Loucy (cell line): ENCODE results near the gene FAF1.

Experiments
- H2AFZ ChIP-seq: fragments of 200-600 bp; sonication (generic); 2 replicates; pipeline ENCODE4 v1.6.0; 2016; ENCODE audit warnings: antibody characterized with exemption, mild to moderate bottlenecking, low read length, moderate library complexity
- H3F3A ChIP-seq: fragments of 200-600 bp; 2 replicates; pipeline ENCODE4 v1.6.0; 2016; ENCODE audit warnings: antibody characterized with exemption, low read depth, mild to moderate bottlenecking
- H3K27me3 ChIP-seq: fragments of 200-600 bp; sonication (generic); 2 replicates; pipeline ENCODE4 v1.6.1; 2014; ENCODE audit warnings: low read length, mild to moderate bottlenecking; ENCODE audit not compliant: insufficient read depth, poor library complexity, severe bottlenecking
- H3K36me3 ChIP-seq: fragments of 200-600 bp; sonication (generic); 2 replicates; pipeline ENCODE4 v1.6.1; 2016; ENCODE audit warnings: low read length; ENCODE audit not compliant: insufficient read depth
- H3K4me1 ChIP-seq: fragments of 200-600 bp; sonication (generic); 2 replicates; pipeline ENCODE4 v1.5.1; 2014; ENCODE audit warnings: low read length, mild to moderate bottlenecking; ENCODE audit not compliant: insufficient read depth, poor library complexity, severe bottlenecking
- H3K4me2 ChIP-seq: fragments of 200-600 bp; sonication (generic); 2 replicates; pipeline ENCODE4 v1.6.0; 2014; ENCODE audit warnings: antibody characterized with exemption, low read length, low read depth, mild to moderate bottlenecking; ENCODE audit not compliant: poor library complexity, severe bottlenecking
- H3K4me3 ChIP-seq: fragments of 200-600 bp; sonication (generic); 2 replicates; pipeline ENCODE4 v1.5.1; 2014; ENCODE audit warnings: low read length, mild to moderate bottlenecking, mixed read lengths; ENCODE audit not compliant: poor library complexity, severe bottlenecking
- H3K79me2 ChIP-seq: fragments of 200-600 bp; sonication (generic); 2 replicates; pipeline ENCODE4 v1.6.1; 2014; ENCODE audit warnings: low read length; ENCODE audit not compliant: insufficient read depth
- H3K9ac ChIP-seq: fragments of 200-600 bp; sonication (generic); 2 replicates; pipeline ENCODE4 v1.6.0; 2014; ENCODE audit warnings: mild to moderate bottlenecking, low read depth, low read length, moderate library complexity; ENCODE audit not compliant: poor library complexity, severe bottlenecking
- H3K9me2 ChIP-seq: fragments of 200-600 bp; sonication (generic); replicated peaks from 2 replicates; pipeline ENCODE4 v1.6.1; 2016; ENCODE audit warnings: low read depth, low read length, mixed read lengths
- H3K9me3 ChIP-seq: fragments of 200-600 bp; sonication (generic); 2 replicates; pipeline ENCODE4 v1.6.1; 2014; ENCODE audit warnings: mild to moderate bottlenecking, antibody characterized with exemption, low read length, low read depth; ENCODE audit not compliant: insufficient read depth
- H4K20me1 ChIP-seq: fragments of 200-600 bp; sonication (generic); 2 replicates; pipeline ENCODE4 v1.6.0; 2014; ENCODE audit warnings: antibody characterized with exemption, low read length, mild to moderate bottlenecking; ENCODE audit not compliant: insufficient read depth, poor library complexity, severe bottlenecking
- EZH2phosphoT487 ChIP-seq: fragments of 200-600 bp; IDR thresholded peaks from 2 replicates; pipeline ENCODE4 v1.6.1; 2018; ENCODE audit warnings: antibody characterized with exemption, mild to moderate bottlenecking, moderate library complexity, borderline replicate concordance
- TF ChIP-seq, protein P1 (sequence below): fragments of 200-600 bp; sonication (generic); conservative IDR thresholded peaks from 2 replicates; pipeline ENCODE4 v1.5.1; 2014; ENCODE audit warnings: mild to moderate bottlenecking, antibody characterized with exemption, low read length

The FAF1 gene

DNA sequence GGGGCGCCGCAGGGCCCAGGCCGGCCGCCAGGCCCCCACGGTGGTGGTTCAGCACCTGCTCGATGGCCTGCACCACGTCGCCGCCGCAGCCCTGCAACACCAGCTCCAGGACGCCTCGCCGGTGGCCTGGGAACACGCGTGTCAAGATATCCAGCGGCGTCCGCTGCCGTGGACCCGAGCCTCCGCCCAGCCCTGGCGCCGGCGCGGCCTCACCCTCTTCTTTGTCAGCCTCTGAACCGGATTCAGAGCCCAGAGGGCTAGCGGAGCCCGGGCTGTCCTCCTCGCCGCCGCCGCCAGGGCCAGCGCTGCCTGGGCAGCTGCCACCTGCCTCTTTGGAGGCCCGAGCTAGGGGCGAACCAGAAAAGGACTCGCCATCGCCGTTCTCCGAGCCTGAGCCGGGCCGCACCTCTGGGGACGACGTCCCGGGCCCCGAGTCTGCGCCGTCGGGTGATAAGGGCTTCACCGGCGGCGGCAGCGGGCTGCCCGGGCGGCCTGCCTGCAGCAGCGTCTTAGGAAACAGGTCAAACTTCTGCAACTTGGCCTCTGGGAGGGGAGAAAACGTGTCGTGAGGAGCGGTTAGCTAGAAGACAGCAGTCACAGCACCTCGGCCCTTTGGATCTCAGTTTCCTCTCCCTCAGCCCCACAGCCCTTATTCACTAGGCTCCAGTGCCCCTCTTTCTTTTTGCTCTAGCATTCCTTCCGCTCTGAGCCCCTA is 540.7 kb downstream of the FAF1 start:
- no peaks in the 10 kb centered on the region for H3F3A ChIP-seq
- H3K79me2 ChIP-seq: no peaks in the 10 kb centered on the region
- no peak overlapping the region for H3K4me2 ChIP-seq
- no peaks in the 10 kb centered on the region for H3K27me3 ChIP-seq
- no peak overlapping the region for H2AFZ ChIP-seq
- no peaks in the 10 kb centered on the region for H4K20me1 ChIP-seq
- H3K9me3 ChIP-seq: no peaks in the 10 kb centered on the region
- no peak for TF ChIP-seq EZH2phosphoT487
- TF ChIP-seq, protein P1, sequence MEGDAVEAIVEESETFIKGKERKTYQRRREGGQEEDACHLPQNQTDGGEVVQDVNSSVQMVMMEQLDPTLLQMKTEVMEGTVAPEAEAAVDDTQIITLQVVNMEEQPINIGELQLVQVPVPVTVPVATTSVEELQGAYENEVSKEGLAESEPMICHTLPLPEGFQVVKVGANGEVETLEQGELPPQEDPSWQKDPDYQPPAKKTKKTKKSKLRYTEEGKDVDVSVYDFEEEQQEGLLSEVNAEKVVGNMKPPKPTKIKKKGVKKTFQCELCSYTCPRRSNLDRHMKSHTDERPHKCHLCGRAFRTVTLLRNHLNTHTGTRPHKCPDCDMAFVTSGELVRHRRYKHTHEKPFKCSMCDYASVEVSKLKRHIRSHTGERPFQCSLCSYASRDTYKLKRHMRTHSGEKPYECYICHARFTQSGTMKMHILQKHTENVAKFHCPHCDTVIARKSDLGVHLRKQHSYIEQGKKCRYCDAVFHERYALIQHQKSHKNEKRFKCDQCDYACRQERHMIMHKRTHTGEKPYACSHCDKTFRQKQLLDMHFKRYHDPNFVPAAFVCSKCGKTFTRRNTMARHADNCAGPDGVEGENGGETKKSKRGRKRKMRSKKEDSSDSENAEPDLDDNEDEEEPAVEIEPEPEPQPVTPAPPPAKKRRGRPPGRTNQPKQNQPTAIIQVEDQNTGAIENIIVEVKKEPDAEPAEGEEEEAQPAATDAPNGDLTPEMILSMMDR: no peak
- no peak overlapping the region for H3K4me3 ChIP-seq
- H3K9me2 ChIP-seq: no peaks in the 10 kb centered on the region
- no peaks in the 10 kb centered on the region for H3K4me1 ChIP-seq
- no peak overlapping the region for H3K9ac ChIP-seq
- H3K36me3 ChIP-seq: no peaks in the 10 kb centered on the region

DNA sequence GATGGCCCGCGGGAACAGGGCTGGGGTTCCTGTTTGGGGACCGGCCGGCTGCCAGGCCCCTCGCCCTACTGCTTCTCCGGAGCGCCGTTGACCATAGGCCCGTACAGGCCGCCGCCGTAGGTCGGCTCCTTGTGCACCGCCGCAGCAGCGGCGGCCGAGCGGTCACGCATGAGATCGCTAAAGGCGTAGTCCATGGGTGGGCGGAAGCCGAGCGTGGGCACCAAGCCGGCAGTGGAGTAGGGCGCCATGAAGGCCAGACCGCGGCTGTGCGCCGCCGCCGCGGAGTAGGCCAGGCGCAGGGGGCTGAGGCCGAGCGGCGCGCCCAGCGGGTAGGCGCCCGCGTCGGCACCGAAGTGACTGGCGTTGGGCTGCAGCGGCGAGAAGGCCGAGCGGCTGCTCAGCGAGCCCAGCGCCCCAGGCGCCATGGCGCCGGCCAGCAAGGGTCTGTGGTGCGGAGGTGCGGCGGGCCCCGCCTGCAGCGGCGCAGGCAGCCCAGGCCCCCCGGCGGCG is 541.4 kb downstream of the FAF1 start:
- Histone ChIP-seq H3K4me1 (no peaks in the 10 kb centered on the region), H4K20me1 (no peaks in the 10 kb centered on the region), H2AFZ (no peak overlapping the region), H3K9ac (no peak overlapping the region), H3F3A (no peaks in the 10 kb centered on the region), H3K9me2 (no peaks in the 10 kb centered on the region), H3K4me3 (no peak overlapping the region), H3K36me3 (no peaks in the 10 kb centered on the region), H3K9me3 (no peaks in the 10 kb centered on the region), H3K4me2 (no peak overlapping the region), H3K27me3 (no peaks in the 10 kb centered on the region), H3K79me2 (no peaks in the 10 kb centered on the region)
- no peak for TF ChIP-seq EZH2phosphoT487
- TF ChIP-seq, protein P1: no peak

DNA sequence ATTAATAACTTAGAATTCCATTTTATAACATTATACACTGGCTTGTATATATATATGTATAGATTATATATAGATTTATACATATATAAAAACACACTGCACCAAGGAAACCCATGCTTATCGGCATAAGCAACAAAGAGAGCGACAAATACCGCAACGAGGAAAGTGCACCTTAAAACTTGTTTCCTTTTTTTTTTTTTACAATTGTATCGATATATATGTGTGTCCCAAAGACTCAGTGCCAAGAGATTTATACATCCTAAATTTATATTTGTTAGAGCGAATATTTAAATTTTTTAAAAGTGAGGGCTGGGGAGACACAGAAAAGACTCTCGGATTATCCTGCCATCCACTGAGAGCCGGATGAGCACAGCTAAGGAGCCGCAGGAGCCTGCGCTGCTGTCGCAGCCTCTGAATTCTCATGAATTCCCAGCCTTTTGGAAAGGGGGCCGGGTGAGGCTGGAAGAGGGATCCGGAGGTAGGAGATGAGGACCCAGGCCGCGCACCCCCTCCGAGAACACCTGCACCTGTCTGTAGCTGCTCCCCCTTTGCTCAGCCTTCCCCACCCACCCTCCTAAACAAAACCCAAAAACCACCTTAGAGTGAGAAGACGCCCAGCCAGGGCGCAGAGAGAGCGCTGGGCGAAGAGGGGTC is 542.0 kb downstream of the FAF1 start:
- Histone ChIP-seq H3K4me2 (no peak overlapping the region), H3K4me1 (no peaks in the 10 kb centered on the region), H3K27me3 (no peaks in the 10 kb centered on the region), H3K36me3 (no peaks in the 10 kb centered on the region), H2AFZ (no peak overlapping the region), H3K9ac (no peak overlapping the region), H4K20me1 (no peaks in the 10 kb centered on the region), H3F3A (no peaks in the 10 kb centered on the region), H3K79me2 (no peaks in the 10 kb centered on the region), H3K4me3 (no peak overlapping the region), H3K9me2 (no peaks in the 10 kb centered on the region), H3K9me3 (no peaks in the 10 kb centered on the region)
- TF ChIP-seq EZH2phosphoT487: no peak
- TF ChIP-seq, protein P1: no peak
